GM18526 (cell line): Measurements from ENCODE around the gene MRPL36.

Experiments used
- POLR2A ChIP-seq: IDR thresholded peaks from 3 replicates; pipeline ENCODE4 v1.6.1; 2011; ENCODE audit not compliant: insufficient read length; ENCODE audit errors: extremely low read depth

The MRPL36 gene

DNA sequence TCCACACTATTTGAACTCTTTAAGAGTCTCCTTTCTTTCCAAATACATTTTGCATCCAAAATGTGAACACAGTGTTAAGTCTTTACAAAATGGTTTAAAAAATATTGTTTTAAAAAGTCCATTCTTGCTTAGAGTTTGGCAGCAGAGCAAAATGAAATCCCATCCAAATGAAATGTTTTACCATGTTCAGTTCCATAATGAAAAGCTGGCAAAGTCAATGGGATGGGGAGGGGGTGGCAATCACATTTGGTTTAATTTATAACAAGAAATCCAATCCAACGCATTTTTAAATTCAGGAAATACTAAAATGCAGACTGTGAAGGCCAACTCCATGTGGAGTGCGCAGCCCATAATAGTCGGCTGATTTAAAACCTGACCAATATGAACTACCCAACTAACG, 39.4 kb downstream of the MRPL36 start:
- TF ChIP-seq POLR2A: no peak

DNA sequence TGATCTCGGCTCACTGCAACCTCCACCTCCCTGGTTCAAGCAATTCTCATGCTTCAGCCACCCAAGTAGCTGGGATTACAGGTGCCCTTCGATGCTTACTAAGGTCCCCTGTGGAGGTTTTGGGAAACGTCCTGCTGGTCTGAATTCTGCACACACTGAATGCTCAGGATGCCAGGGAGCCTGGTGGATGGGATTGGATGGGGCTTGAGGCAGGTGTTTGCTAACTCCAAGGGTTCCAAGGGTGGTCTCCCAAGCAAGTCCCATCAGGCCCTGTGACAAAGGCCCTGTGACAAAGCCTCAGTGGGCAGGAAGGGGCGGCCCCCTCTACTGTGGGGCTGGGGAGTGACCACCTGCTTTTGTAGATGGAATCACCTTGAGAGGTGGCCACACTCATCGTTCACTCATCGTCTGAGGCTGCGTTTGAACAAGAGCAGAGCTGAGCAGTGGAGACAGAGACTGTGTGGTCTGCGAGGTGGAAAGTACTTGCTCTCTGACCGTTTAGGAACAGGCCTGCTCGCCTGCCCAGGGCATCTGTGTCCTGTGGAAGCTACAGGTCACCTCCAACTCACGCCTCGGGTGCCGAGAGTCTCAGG, 40.2 kb downstream of the MRPL36 start:
- TF ChIP-seq POLR2A: no peak

DNA sequence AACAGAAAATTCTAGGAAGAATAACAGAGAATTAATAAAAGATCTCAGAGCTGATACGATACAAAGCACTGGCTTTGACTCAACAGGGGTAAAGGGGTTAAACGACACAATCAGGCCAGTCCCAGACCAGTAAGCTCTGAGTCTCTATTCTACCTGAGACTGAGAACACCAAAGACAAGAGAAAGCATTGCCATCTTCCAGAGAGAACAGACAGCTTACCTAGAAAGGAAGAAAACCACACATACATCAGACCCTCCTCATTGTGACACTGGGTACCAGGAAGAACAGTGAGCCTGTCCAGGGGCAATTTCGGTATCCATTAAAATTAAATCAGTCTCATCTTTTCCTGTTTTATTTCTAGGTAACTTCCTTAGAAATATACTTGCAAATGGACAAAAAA, 41.1 kb downstream of the MRPL36 start:
- TF ChIP-seq POLR2A: no peak

DNA sequence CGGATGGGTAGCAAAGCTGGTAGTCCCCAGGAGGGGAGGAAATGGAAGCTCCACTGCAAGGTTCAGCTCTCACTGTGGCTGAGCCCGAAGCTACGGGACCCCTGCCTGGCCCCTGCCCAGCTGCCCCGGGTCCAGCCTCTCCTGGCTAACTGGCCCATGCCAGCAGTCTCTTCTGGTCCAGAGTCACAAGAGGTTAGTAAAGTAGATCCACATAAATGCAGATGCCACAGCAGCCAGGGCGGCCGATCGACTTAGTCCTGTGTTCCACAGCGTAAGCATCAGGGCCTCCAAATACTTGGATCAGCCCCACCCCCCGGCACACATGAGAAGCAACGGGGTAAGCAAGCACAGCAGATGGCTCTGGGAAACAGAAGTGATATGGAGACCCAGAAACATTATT, 42.1 kb downstream of the MRPL36 start:
- no peak for TF ChIP-seq POLR2A

DNA sequence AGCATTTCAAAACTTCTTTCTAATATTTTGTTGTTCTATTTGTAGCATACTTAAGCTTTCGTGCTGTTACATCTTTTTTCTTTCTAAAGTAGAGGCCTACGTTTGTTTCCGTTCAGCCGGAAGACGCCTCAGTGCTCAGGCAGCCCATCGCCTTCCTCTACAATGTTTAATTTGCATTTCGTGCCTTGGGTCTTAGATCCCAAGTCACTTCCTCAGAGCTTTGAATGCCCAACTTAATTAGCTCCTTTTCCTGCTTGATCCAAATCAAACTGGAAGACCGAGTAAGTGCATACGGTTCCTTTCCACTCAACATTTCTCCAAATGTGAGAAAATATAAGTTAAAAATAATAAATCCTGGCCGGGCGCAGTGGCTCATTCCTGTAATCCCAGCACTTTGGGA, 43.2 kb downstream of the MRPL36 start:
- no peak for TF ChIP-seq POLR2A

DNA sequence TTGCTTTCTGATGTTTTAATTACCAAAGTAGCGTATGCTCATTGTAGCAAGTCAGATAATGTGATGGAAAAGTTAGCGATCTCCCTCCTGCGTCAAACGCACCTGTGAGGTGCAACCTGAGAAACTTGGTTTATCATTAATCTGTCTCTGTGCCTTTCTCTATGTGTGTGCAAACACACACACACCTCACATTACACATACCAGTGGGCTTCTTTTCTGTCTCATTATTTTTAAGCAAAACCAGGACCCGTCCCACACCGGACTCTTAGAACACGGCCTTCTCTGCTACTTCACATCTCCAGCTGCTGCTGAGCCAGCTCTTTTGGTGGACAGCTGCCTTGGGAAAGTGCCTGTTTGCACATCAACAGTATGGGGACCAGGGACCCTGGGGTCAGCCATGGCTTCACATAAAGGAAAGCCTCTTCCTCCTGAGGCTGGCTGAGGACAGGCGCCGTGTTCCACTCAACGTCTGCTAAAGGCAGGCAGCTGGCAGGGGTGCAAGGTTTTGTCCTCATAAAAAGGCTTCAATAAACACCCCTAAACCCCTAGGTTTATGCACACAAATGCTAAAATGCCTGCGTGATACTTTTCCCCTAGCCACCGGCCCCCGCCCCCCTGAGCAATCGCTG, 44.2 kb downstream of the MRPL36 start:
- no peak for TF ChIP-seq POLR2A

DNA sequence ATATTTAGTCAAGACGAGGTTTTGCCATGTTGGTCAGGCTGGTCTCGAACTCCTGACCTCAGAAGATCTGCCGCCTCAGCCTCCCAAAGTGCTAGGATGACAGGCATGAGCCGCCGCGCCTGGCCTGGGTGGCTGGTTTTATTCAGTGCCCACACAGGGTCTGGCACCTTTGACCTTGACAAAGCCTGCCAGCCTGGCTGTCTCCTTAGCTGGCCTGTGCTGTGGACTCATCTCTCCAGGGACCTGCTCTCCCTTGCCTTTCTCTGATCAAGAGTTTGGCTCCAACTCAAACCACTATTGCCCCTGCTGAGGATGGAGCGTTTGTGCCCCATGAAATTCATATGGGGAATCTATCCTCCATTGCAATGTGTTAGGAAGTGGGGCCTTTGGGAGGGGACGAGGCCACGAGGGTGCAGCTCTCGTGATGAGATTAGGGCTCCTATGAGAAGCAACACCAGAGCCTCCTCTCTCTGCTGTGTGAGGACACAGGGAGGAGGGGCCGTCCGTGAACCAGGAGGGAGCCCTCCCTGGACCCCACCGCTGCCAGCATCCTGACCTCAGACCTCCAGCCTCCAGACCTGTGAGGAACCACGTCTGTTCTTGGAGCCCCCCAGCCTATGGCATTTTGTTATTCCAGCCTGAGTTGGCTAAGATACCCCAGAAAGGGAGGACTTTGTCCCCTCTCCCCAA, 45.0 kb downstream of the MRPL36 start:
- no peak for TF ChIP-seq POLR2A

DNA sequence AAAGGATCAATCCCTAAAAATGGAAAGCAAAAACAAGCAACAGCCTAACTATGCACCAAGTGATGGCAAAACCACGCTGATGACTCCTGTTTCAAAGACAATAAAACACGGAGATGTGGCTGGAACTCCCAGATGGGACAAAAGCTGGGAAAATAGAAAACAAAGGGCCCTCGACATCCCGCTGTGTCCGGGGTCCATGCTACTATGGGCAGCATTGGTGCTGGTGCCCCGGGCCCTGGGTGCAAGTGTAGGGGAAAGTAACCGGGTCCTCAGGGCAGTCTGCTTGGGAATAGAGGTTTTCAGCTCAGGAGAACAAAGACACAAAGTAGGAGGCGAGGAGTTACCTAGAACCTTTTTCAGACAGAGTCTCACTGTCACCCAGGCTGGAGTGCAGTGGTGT, 46.1 kb downstream of the MRPL36 start:
- TF ChIP-seq POLR2A: no peak

DNA sequence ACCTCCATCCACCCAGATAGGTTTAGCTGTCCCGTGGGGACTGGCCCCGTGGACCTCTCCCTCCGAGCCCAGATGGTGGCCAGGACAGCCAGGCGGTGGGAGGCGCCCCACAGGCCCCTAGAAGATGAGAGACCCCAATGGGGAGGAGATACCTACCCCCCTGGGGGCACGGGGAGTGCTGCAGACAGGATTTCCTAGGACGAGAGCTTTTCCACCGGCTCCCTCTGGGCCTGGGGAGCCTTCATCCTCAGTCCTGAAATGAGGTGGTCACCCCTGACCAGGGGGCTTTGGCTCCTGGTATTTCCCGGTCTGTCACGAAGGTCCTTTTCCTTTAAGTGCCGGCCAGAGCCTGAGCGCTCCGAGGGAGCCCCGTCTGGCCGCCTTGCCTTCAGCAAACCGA, 46.8 kb downstream of the MRPL36 start:
- no peak for TF ChIP-seq POLR2A

DNA sequence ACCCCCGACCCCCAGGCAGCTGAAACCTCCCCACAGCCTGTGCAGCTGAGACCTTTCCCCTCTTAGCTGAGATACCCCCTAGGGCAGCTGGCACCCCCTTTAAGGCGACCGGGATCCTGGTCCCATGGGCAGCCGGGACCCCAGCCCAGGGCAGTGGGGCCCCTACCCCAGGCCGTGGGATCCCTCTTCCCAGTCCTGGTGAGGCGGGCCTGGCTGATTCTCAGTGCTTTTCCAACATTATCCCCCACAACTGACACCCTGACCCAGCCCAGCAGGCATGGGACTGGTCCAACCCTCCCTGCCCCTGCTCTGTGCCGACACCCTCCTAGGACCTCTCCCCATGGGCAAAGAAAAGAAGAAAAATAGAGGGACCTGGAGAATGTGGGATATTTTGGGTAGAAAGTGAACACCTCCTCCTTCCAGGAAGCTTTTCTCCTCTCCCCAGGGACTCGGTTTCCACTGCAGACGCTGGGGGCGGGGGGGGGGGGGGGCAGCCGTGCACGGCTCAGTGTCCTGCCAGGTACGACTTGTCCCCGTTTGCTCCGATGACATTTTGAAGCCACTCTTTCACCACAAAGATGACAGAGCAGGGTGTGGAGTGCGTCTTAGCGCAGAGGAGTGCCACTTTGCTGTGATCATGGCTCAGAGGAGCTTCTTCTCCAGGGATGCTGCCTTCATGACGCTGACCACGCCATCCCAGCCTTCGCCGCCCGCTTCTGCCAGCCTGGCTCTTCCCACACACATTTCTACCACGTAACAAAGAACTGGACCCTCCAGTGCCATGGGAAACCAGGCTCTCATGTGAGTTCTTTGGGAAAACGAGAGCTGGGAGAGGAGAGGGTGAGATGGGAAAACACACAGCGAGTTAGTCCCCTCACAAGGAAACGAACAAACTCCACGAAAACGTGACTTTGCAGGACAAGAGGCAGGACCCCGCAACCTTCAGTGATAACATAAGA, 47.5 kb downstream of the MRPL36 start:
- no peak for TF ChIP-seq POLR2A

DNA sequence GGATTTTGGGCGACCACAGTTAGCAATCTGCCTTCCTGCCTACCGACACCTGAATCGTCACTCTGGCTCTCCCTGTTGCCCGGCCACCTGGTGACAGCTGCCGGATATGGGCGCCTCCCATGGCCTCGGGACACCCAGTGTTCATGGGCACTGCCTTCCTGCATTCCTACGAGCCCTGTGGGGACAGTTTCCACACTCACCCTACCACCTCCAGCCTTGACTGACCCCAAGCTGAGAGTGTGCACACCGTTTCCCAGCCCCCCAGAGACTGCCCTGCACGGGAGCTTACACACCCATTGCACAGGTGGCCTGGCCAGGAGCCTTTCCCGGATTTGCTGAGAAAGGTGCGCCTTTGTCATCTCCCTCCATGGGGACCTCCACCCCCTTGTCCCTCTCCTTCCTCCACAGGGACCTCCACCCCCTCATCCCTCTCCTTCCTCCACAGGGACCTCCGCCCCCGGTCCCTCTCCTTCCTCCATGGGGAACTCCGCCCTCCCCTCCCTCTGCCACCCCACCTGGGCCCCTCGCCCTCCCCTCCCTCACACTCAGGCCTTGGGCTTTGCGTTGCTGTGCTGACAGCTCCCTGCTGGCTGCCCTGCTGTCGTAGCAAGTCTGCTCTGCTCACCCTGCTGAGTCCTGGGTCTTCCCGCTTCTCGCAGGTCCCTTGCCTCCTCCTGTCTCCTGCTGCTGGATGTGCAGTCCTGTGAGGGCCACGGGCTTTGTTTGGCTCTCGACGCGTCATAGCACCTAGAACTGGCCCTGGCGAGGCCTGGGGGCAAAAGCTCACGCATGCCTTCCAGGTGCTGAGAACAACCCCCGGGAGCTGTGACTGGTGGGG, 48.4 kb downstream of the MRPL36 start:
- TF ChIP-seq POLR2A: no peak

DNA sequence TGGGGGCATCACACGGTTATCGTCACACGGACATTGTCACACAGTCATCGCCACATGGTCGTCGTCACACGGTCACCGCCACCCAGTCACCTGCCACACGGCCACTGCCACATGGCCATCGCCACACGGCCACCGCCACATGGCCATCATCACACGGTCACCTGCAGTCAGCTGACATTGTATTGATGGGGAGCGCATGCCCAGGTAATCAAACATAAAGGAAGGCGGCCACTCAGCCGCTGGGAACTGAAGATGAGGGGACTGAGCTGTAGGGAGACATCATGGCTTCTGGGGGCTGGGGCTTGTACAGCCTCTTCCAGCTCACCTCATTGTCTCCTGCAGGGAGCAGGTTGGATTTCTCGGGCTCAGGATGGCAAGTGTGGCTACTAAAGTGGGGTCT, 49.2 kb downstream of the MRPL36 start:
- TF ChIP-seq POLR2A: no peak

DNA sequence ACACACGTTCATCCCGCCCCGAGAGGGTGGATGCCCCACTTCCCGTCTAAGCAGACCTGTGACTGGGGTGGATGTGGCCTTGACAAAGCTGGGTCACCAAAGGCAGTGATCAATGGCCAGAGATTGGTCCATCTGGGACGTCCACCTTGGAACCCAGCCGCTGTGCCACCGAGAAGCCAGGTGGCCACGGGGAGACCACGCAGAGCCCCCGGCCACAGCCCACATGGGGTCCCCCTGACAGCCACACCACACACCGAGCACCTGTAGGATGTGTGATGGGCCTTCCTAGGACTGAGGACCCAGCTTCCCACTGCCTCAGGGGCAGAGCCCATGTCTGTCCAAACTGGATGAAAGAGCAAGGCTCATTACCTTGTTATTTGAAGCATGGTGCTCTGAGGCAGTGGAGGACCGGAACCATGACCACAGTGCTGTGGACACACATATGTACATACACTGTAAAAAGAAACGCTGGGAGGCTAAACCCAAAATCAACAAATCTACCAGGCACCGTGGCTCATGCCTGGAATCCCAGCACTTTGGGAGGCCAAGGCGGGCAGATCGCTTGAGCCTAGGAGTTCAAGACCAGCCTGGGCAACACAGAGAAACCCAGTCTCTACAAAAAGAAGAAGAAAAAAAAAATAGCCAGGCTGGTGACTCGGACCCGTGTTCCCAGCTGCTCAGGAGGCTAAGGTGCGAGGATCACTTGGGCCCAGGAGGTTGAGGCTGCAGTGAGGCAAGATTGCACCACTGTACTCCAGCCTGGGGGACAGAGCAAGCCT, 50.1 kb downstream of the MRPL36 start:
- TF ChIP-seq POLR2A: no peak

DNA sequence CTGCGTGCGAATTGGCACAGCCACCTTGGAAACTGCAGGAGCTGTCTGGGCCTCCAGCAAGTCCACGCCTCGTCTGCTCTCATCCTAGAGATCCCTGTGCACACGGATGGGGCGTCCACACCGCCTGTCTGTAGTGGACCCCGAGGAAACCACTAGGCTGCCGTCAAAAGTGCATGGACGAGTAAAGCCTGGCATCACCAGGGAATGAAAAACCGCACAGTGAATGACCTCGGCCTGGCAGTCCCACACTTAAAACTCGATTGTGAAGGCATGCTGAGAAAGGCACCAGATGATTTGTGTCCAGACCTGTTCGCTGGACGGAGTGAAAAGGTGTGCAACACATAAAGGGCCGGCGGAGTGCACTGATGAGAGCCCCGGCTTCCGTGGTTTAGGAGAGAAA, 50.8 kb downstream of the MRPL36 start:
- TF ChIP-seq POLR2A: no peak
